ENCODE data around the gene NHLH2. TPM values are rescaled to one million over a fixed set of nuclear protein-coding genes. Genes with fewer than 3 reads are reported as not detected.

Gene NHLH2
- total RNA-seq, 1 experiment from 2014 or later, result 1.2 TPM

GRCh38 chr1:115797486-115797885, 43.4 kb downstream of the NHLH2 start:
- Histone ChIP-seq H3K9ac (ENCODE audit: extremely low read depth, insufficient read length, low read length) (no peak overlapping the region), H2BK120ac (ENCODE audit: low read depth, low read length, poor library complexity, severe bottlenecking) (no peak overlapping the region), H3T11ph (ENCODE audit: low read length) (no peak overlapping the region), H4K5ac (ENCODE audit: insufficient read length, low read depth, low read length) (no peak overlapping the region), H2BK15ac (ENCODE audit: low read depth, low read length) (no peak overlapping the region), H4K8ac (replicated peaks; ENCODE audit: insufficient read length, low read depth, low read length) (no peak overlapping the region), H3K23me2 (ENCODE audit: insufficient read length, low read depth, low read length, poor library complexity, severe bottlenecking) (no peaks in the 10 kb centered on the region), H2BK5ac (ENCODE audit: insufficient read length, low read length) (no peak overlapping the region), H3K27me3 (ENCODE audit: insufficient read depth, low read length) (no peaks in the 10 kb centered on the region), H4K91ac (ENCODE audit: insufficient read length, low read depth, low read length) (no peak overlapping the region), H3K27ac (ENCODE audit: insufficient read length, low read depth, low read length) (no peak overlapping the region), H2BK12ac (ENCODE audit: insufficient read length, low read depth, low read length) (no peak overlapping the region), H2BK20ac (ENCODE audit: low read depth, low read length, poor library complexity, severe bottlenecking) (no peak overlapping the region), H3K4me2 (ENCODE audit: insufficient read depth, insufficient read length, low read length) (no peak overlapping the region), H3K79me2 (ENCODE audit: insufficient read depth, low read length) (no peaks in the 10 kb centered on the region), H3K4me1 (ENCODE audit: insufficient read depth, low read length) (peaks cover 5% of the 10 kb centered on the region; the same call in 1 of the 2 replicates), H4K20me1 (ENCODE audit: control insufficient read depth, insufficient read depth, insufficient read length) (no peaks in the 10 kb centered on the region), H3K14ac (ENCODE audit: insufficient read depth, low read length) (no peak overlapping the region), H3K56ac (ENCODE audit: insufficient read length, low read depth, low read length) (no peak overlapping the region), H3K18ac (ENCODE audit: insufficient read length, low read depth, low read length) (no peak overlapping the region), H3K79me1 (ENCODE audit: insufficient read depth, low read depth, low read length, poor library complexity, severe bottlenecking) (no peaks in the 10 kb centered on the region), H3K9me3 (ENCODE audit: control insufficient read depth, low read depth, low read length) (no peaks in the 10 kb centered on the region), H3K23ac (ENCODE audit: insufficient read length, low read depth, low read length) (no peak overlapping the region), H2AK5ac (ENCODE audit: insufficient read length, low read length) (no peak overlapping the region), H2AFZ (ENCODE audit: low read length) (no peak overlapping the region), H3K4ac (ENCODE audit: low read depth, low read length) (no peak overlapping the region)
- no peak for TF ChIP-seq CTCF (conservative IDR thresholded peaks at IDR 0.05)
- H3K4me3 Mint-ChIP-seq, result no peak overlapping the region
- no peaks in the 10 kb centered on the region for H3K27me3 Mint-ChIP-seq (ENCODE audit: low read depth)
- H3K4me1 Mint-ChIP-seq, result peaks cover 26 to 33% of the 10 kb centered on the region in 2 experiments
- no peak overlapping the region for H3K27ac Mint-ChIP-seq
- no peak for DNase-seq
- no peaks in the 10 kb centered on the region for H3K36me3 Mint-ChIP-seq (ENCODE audit: insufficient read depth in 1 of 3, low read depth in 3 of 3)
- no CpG with 5 or more reads among the region's 4 CpGs for WGBS (ENCODE audit: extremely low coverage, insufficient read length, low lambda C conversion rate)
- H3K9me3 Mint-ChIP-seq, result no peaks in the 10 kb centered on the region
